Left lung (tissue), 10 donors: ENCODE measurements around the gene ZNF451. TPM values are rescaled to one million over a fixed set of nuclear protein-coding genes. Genes with fewer than 3 reads are reported as not detected.
A peak's percentile ranks its signal among the peaks of the same experiment; 100 is the strongest.

Experiments
- ATAC-seq: fragments of 200-7000 bp; cut with Tn5 transposase; one replicate; pipeline ENCODE4 v1.9.1; 2020; ENCODE audit warnings: moderate library complexity
- DNase-seq, 4 donors: peaks; one replicate each; pipeline ENCODE4 v3.0.0-alpha.2; 2013 to 2020
- H3K27ac ChIP-seq, 2 donors: fragments of 200-600 bp; sonication (generic) in 1 of 2; one replicate each; pipeline versions ENCODE4 v1.5.0 to v1.8.0; 2020 to 2021
- H3K27me3 ChIP-seq, 2 donors: fragments of 200-600 bp; sonication (generic) in 1 of 2; one replicate each; pipeline versions ENCODE4 v1.5.0 to v1.8.0; 2020 to 2021
- H3K36me3 ChIP-seq, 2 donors: fragments of 200-600 bp; sonication (generic) in 1 of 2; one replicate each; pipeline versions ENCODE4 v1.5.0 to v1.8.0; 2020 to 2021
- H3K4me1 ChIP-seq, 2 donors: fragments of 200-600 bp; one replicate each; pipeline ENCODE4 v1.8.0; 2021
- H3K4me3 ChIP-seq, 2 donors: fragments of 200-600 bp; sonication (generic) in 1 of 2; one replicate each; pipeline versions ENCODE4 v1.5.0 to v1.8.0; 2020 to 2021; ENCODE audit warnings: mild to moderate bottlenecking in 1 of 2
- H3K9me3 ChIP-seq, 2 donors: fragments of 200-600 bp; sonication (generic) in 1 of 2; one replicate each; pipeline versions ENCODE4 v1.5.0 to v1.8.0; 2020 to 2021
- CTCF ChIP-seq, 2 donors: fragments of 200-600 bp; sonication (generic) in 1 of 2; IDR thresholded peaks; one replicate each; pipeline versions ENCODE4 v1.5.0 to v1.8.0; 2021; ENCODE audit warnings: antibody characterized with exemption in 2 of 2
- intact Hi-C, 2 donors: fragments of 100-400 bp; cut with DNase I; formaldehyde crosslinking; loops; one replicate each; pipeline versions ENCODE4 v1.11.2 to v1.14.2; 2022
- polyA plus RNA-seq, 6 donors: library from polyadenylated mRNA; unstranded; fragments of 120-200 nt; gene quantifications; one replicate each; pipeline ENCODE4 v1.2.1, GENCODE V29; 2013; ENCODE audit not compliant: insufficient read length in 6 of 6
- total RNA-seq, 2 donors: library from RNA; stranded (reverse); fragmentation: NEBNext Ultra II Directional; extraction: Animal tissue kit (Norgen Biotek cat#: 25700); gene quantifications; one replicate each; pipeline ENCODE4 v1.2.1, GENCODE V29; 2021
- donor health status: DM: no; HTN: yes; CAD: no.
- donor health status: DM: no; HTN: no; CAD: no.

ZNF451 gene
- total and polyA plus RNA-seq, 8 donors, result 36.3 to 53.4 (median 48.0) TPM

- peaks cover 0 to 42% of the 10 kb centered on the region in 2 donors for H3K36me3 ChIP-seq
- peaks cover 0 to 6% of the 10 kb centered on the region in 2 donors for H3K9me3 ChIP-seq
- no peaks in the 10 kb centered on the region for H3K4me1 ChIP-seq
- intact Hi-C loops, result no loop called here
- TF ChIP-seq CTCF (IDR thresholded peaks at IDR 0.05), result no peak
- no peak overlapping the region for H3K27ac ChIP-seq
- no peaks in the 10 kb centered on the region for H3K27me3 ChIP-seq
- DNase-seq, result no peak
- ATAC-seq, result no peak
- no peak overlapping the region for H3K4me3 ChIP-seq
Observed at GRCh38 chr6:57162516-57162915, 72.5 kb downstream of the ZNF451 start.

GRCh38 chr6:57163956-57164355 is 74.0 kb downstream of the ZNF451 start:
- DNase-seq, result no peak
- H3K4me1 ChIP-seq, result no peaks in the 10 kb centered on the region
- intact Hi-C loops, result no loop called here
- ATAC-seq, result no peak
- H3K9me3 ChIP-seq, result peaks cover 0 to 6% of the 10 kb centered on the region in 2 donors
- H3K27ac ChIP-seq, result no peak overlapping the region
- peaks cover 0 to 42% of the 10 kb centered on the region in 2 donors for H3K36me3 ChIP-seq
- TF ChIP-seq CTCF (IDR thresholded peaks at IDR 0.05), result no peak
- H3K27me3 ChIP-seq, result no peaks in the 10 kb centered on the region
- no peak overlapping the region for H3K4me3 ChIP-seq

GRCh38 chr6:57165080-57165479 is 75.1 kb downstream of the ZNF451 start:
- Histone ChIP-seq H3K9me3 (peaks cover 0 to 6% of the 10 kb centered on the region in 2 donors), H3K27ac (no peak overlapping the region), H3K36me3 (peaks cover 0 to 42% of the 10 kb centered on the region in 2 donors), H3K27me3 (no peaks in the 10 kb centered on the region), H3K4me1 (no peaks in the 10 kb centered on the region), H3K4me3 (no peak overlapping the region)
- TF ChIP-seq CTCF (IDR thresholded peaks at IDR 0.05), result no peak
- DNase-seq (no peak), ATAC-seq (no peak)
- intact Hi-C loops, result no loop called here

GRCh38 chr6:57172136-57173055 is 82.4 kb downstream of the ZNF451 start, which contains the start of gene BAG2:
Gene BAG2, plus strand, starts transcription at chr6:57172326. Its CDS starts 372 bp downstream, at chr6:57172698.
- ATAC-seq, result peak; percentile 93

More at GRCh38 chr6:57172136-57173055, 82.4 kb downstream of the ZNF451 start, which contains the start of gene BAG2:
- Histone ChIP-seq H3K4me1 (peaks cover 0 to 21% of the 10 kb centered on the region in 2 donors), H3K9me3 (no peaks in the 10 kb centered on the region), H3K36me3 (no peaks in the 10 kb centered on the region), H3K4me3 (peak within 1 kb of the TSS; percentile 62 to 74), H3K27ac (peak within 1 kb of the TSS; percentile 79 to 92), H3K27me3 (no peaks in the 10 kb centered on the region)
- DNase-seq, result peak; percentile 77 to 93 (median 88)
- TF ChIP-seq CTCF (IDR thresholded peaks at IDR 0.05), result peak in 1 of 2 donors; percentile 29
- intact Hi-C loops, result no loop called here
